Chondrocyte (in vitro differentiated cells): Measurements from ENCODE around the gene TSPAN9. TPM values are rescaled to one million over a fixed set of nuclear protein-coding genes. Genes with fewer than 3 reads are reported as not detected.

ENCODE experiments used
- DNase-seq: peaks from one replicate; pipeline ENCODE4 v3.0.0; 2021; ENCODE audit warnings: mixed read lengths, low spot score
- H3K27ac Mint-ChIP-seq: one replicate; pipeline ENCODE4 v1.8.0; 2021; ENCODE audit warnings: mild to moderate bottlenecking, moderate library complexity, mixed read lengths; ENCODE audit not compliant: unreplicated experiment
- H3K27me3 Mint-ChIP-seq: 2 replicates; pipeline ENCODE4 v1.8.0; 2021; ENCODE audit warnings: low read depth, mixed read lengths
- H3K36me3 Mint-ChIP-seq: 2 replicates; pipeline ENCODE4 v1.8.0; 2021; ENCODE audit warnings: low read depth, mixed read lengths
- H3K4me1 Mint-ChIP-seq: 2 replicates; pipeline ENCODE4 v1.8.0; 2021; ENCODE audit warnings: low read depth, mild to moderate bottlenecking, mixed read lengths
- H3K4me3 Mint-ChIP-seq: one replicate; pipeline ENCODE4 v1.8.0; 2021; ENCODE audit warnings: mild to moderate bottlenecking, moderate library complexity, mixed read lengths; ENCODE audit not compliant: unreplicated experiment
- H3K9me3 Mint-ChIP-seq: 2 replicates; pipeline ENCODE4 v1.8.0; 2021; ENCODE audit warnings: low read depth, mixed read lengths
- CTCF ChIP-seq: fragments of 200-600 bp; sonication (generic); IDR thresholded peaks from 2 replicates; pipeline ENCODE4 v1.5.0; 2021; ENCODE audit warnings: antibody characterized with exemption, mild to moderate bottlenecking, moderate library complexity
- total RNA-seq: library from RNA; stranded (reverse); gene quantifications from 3 replicates; pipeline ENCODE4 v1.2.1, GENCODE V29; 2021

The TSPAN9 gene
- total RNA-seq, 1 donor from 2014 or later: 50.4 TPM

- Mint-ChIP-seq H3K4me3 (no peak overlapping the region), H3K36me3 (peaks cover 1% of the 10 kb centered on the region), H3K27me3 (peaks cover 71% of the 10 kb centered on the region), H3K9me3 (no peaks in the 10 kb centered on the region), H3K27ac (no peak overlapping the region), H3K4me1 (peaks cover 7% of the 10 kb centered on the region)
- TF ChIP-seq CTCF: no peak
- no peak for DNase-seq
Observed at GRCh38 chr12:3315201-3315661, 238.1 kb downstream of the TSPAN9 start.

- H3K27ac Mint-ChIP-seq: no peak overlapping the region
- H3K4me1 Mint-ChIP-seq: peaks cover 7% of the 10 kb centered on the region
- no peak for DNase-seq
- no peaks in the 10 kb centered on the region for H3K9me3 Mint-ChIP-seq
- H3K36me3 Mint-ChIP-seq: peaks cover 1% of the 10 kb centered on the region
- no peak overlapping the region for H3K4me3 Mint-ChIP-seq
- peaks cover 63% of the 10 kb centered on the region for H3K27me3 Mint-ChIP-seq
- no peak for TF ChIP-seq CTCF
Observed at GRCh38 chr12:3316776-3317480, 239.7 kb downstream of the TSPAN9 start.

- H3K4me3 Mint-ChIP-seq: no peak overlapping the region
- no peak for TF ChIP-seq CTCF
- H3K36me3 Mint-ChIP-seq: peaks cover 1% of the 10 kb centered on the region
- DNase-seq: no peak
- H3K4me1 Mint-ChIP-seq: peaks cover 7% of the 10 kb centered on the region
- H3K27me3 Mint-ChIP-seq: peaks cover 63% of the 10 kb centered on the region
- H3K27ac Mint-ChIP-seq: no peak overlapping the region
- H3K9me3 Mint-ChIP-seq: no peaks in the 10 kb centered on the region
Observed at GRCh38 chr12:3317481-3317815, 240.3 kb downstream of the TSPAN9 start.

GRCh38 chr12:3317841-3318501 lies 240.8 kb downstream of the TSPAN9 start:
- Mint-ChIP-seq H3K36me3 (peaks cover 1% of the 10 kb centered on the region), H3K9me3 (no peaks in the 10 kb centered on the region), H3K27me3 (peaks cover 64% of the 10 kb centered on the region), H3K27ac (peak overlapping the region; percentile 32), H3K4me1 (peaks cover 7% of the 10 kb centered on the region), H3K4me3 (no peak overlapping the region)
- DNase-seq: no peak
- no peak for TF ChIP-seq CTCF

- Mint-ChIP-seq H3K27me3 (peaks cover 59% of the 10 kb centered on the region), H3K4me1 (peaks cover 6% of the 10 kb centered on the region), H3K9me3 (no peaks in the 10 kb centered on the region), H3K27ac (no peak overlapping the region), H3K36me3 (peaks cover 1% of the 10 kb centered on the region), H3K4me3 (no peak overlapping the region)
- TF ChIP-seq CTCF: no peak
- no peak for DNase-seq
Observed at GRCh38 chr12:3319723-3320492, 242.7 kb downstream of the TSPAN9 start.
